IPS DF 6.9 (cell line): ENCODE results near the gene MTMR12.

ENCODE experiments used
- DNase-seq: peaks from one replicate; pipeline ENCODE4 v3.0.0-alpha.2; 2013; ENCODE audit warnings: low read depth, low spot score
- H3K27ac ChIP-seq: one replicate; pipeline ENCODE4 v1.5.1; 2013; ENCODE audit warnings: low read length, control low read depth
- H3K27me3 ChIP-seq: 2 replicates; pipeline ENCODE4 v1.6.1; 2013; ENCODE audit warnings: mild to moderate bottlenecking, low read length; ENCODE audit not compliant: control insufficient read depth, insufficient read depth
- H3K36me3 ChIP-seq: 2 replicates; pipeline ENCODE4 v1.6.1; 2013; ENCODE audit warnings: low read length; ENCODE audit not compliant: control insufficient read depth, insufficient read depth
- H3K4me1 ChIP-seq: 2 replicates; pipeline ENCODE4 v1.6.1; 2013; ENCODE audit warnings: low read length; ENCODE audit not compliant: control insufficient read depth, insufficient read depth
- H3K4me3 ChIP-seq: 2 replicates; pipeline ENCODE4 v1.5.1; 2013; ENCODE audit warnings: mild to moderate bottlenecking, low read length
- H3K9me3 ChIP-seq: 2 replicates; pipeline ENCODE4 v1.6.1; 2013; ENCODE audit warnings: low read length, inconsistent platforms; ENCODE audit not compliant: control insufficient read depth, insufficient read depth
- WGBS: extraction: QIAGEN DNeasy Blood & Tissue Kit; methylation state at CpG from one replicate; pipeline ENCODE4 v1.1.7; 2013; ENCODE audit warnings: mixed read lengths, missing lambda C conversion rate; ENCODE audit not compliant: insufficient read length, insufficient coverage; 5-methylcytosine and 5-hydroxymethylcytosine counted together

Gene MTMR12

GRCh38 chr5:32239385-32239784 lies 73.4 kb downstream of the MTMR12 start:
- no peak for DNase-seq
- H3K36me3 ChIP-seq: peaks cover 10% of the 10 kb centered on the region; the same call in 1 of the 2 replicates
- H3K4me1 ChIP-seq: no peaks in the 10 kb centered on the region
- H3K27me3 ChIP-seq: no peaks in the 10 kb centered on the region
- no peaks in the 10 kb centered on the region for H3K9me3 ChIP-seq
- H3K4me3 ChIP-seq: no peak overlapping the region
- WGBS: no CpG with 5 or more reads among the region's 5 CpGs
- H3K27ac ChIP-seq: no peak overlapping the region

DNA sequence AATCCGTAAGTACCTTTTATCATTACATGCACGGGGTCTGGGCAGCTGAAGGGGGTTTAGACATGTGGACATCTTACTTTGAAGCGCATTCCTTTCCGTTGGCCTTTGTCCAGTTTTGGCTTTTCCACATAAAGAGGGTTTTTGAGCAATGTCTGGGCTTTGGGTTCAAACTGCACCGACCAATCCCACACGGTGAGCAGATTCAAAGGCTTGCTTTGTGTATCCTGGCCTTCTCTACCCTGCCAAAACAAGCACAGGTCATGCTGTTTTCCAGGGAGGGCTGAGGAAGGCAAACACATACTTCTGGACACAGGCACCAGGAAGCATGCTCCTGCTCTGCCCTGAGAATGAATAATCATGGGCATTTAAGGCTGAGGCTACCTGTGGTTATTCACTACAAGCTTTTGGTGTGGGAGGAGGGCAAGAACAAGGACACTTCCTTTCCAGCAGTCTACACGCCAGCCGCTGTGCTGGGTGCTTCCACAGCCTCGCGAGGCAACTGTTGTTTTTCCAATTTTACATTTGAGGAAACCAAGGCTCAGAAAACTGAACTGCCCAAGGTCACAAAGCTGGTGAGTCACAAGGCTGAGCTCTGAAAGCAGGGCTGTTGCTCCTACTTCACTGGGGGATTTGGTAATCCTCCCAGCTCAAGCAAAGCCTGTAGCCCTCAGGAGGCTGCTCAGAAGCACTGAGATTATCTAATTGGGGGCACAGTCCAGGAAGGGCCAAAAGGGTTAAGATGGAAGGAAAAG lies 78.9 kb downstream of the MTMR12 start:
- Histone ChIP-seq H3K4me1 (no peaks in the 10 kb centered on the region), H3K9me3 (no peaks in the 10 kb centered on the region), H3K4me3 (no peak overlapping the region), H3K36me3 (peaks cover 13% of the 10 kb centered on the region), H3K27me3 (no peaks in the 10 kb centered on the region), H3K27ac (no peak overlapping the region)
- no CpG with 5 or more reads among the region's 10 CpGs for WGBS
- no peak for DNase-seq

DNA sequence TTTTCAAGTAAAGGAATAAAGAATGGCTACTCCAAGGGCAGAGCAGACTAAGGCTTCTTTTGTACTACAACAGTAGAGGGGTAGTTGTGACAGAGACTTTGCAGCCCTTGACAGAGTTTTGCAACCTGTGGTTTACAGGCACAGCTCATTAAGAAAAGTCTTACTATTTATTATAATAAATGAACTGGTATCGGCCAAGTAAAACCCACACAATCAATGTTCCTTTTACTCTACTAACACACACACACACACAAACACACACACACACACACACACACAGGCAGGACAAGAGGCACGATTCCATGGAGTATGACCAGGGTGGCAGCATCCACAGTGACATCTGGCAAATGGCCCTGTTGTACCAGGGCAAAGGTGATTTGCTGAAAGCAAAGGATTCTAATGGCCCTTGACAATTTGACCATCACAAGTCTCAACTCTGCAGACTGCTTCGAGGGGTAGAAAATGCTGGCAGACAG lies 79.5 kb downstream of the MTMR12 start:
- no CpG with 5 or more reads among the region's 3 CpGs for WGBS
- Histone ChIP-seq H3K36me3 (peaks cover 13% of the 10 kb centered on the region), H3K27ac (no peak overlapping the region), H3K4me1 (no peaks in the 10 kb centered on the region), H3K9me3 (no peaks in the 10 kb centered on the region), H3K27me3 (no peaks in the 10 kb centered on the region), H3K4me3 (no peak overlapping the region)
- DNase-seq: no peak

GRCh38 chr5:32232441-32233219 lies 80.1 kb downstream of the MTMR12 start:
- Histone ChIP-seq H3K36me3 (peaks cover 13% of the 10 kb centered on the region), H3K27me3 (no peaks in the 10 kb centered on the region), H3K9me3 (no peaks in the 10 kb centered on the region), H3K4me3 (no peak overlapping the region), H3K27ac (no peak overlapping the region), H3K4me1 (no peaks in the 10 kb centered on the region)
- no CpG with 5 or more reads among the region's 11 CpGs for WGBS
- no peak for DNase-seq

- Histone ChIP-seq H3K4me3 (no peak overlapping the region), H3K27me3 (no peaks in the 10 kb centered on the region), H3K9me3 (no peaks in the 10 kb centered on the region), H3K4me1 (no peaks in the 10 kb centered on the region), H3K27ac (no peak overlapping the region), H3K36me3 (peaks cover 10% of the 10 kb centered on the region)
- no peak for DNase-seq
- WGBS: no CpG with 5 or more reads among the region's 8 CpGs
Measured at GRCh38 chr5:32231929-32232328, 80.8 kb downstream of the MTMR12 start.

GRCh38 chr5:32231241-32231640 lies 81.5 kb downstream of the MTMR12 start:
- Histone ChIP-seq H3K9me3 (no peaks in the 10 kb centered on the region), H3K4me3 (no peak overlapping the region), H3K4me1 (no peaks in the 10 kb centered on the region), H3K36me3 (peaks cover 9% of the 10 kb centered on the region), H3K27ac (no peak overlapping the region), H3K27me3 (no peaks in the 10 kb centered on the region)
- no peak for DNase-seq
- no CpG with 5 or more reads among the region's 6 CpGs for WGBS

GRCh38 chr5:32230356-32231099 lies 82.2 kb downstream of the MTMR12 start:
- H3K4me1 ChIP-seq: no peaks in the 10 kb centered on the region
- no CpG with 5 or more reads among the region's 3 CpGs for WGBS
- H3K27me3 ChIP-seq: no peaks in the 10 kb centered on the region
- H3K27ac ChIP-seq: no peak overlapping the region
- DNase-seq: no peak
- peaks cover 9% of the 10 kb centered on the region for H3K36me3 ChIP-seq
- H3K4me3 ChIP-seq: no peak overlapping the region
- H3K9me3 ChIP-seq: no peaks in the 10 kb centered on the region

DNA sequence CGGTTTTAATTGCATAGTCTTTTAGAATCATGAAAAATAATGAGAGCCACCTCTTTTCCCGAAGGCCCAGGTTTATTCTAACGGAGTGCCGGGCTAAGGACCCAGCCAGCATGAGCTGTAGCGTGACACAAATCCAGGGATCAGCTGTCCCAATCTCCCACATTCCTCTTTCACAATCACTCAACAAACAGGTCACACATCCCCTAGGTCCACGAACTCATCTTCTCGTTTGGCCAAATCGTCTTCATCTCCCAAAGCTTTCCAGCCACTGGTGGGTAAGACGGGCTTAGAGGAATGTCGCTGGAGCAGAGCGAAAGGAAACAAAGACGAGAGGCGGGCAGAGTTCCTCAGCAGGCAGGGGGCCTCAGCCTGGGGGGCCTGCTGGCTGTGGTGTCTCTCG lies 83.2 kb downstream of the MTMR12 start:
- no peak for DNase-seq
- no peak overlapping the region for H3K4me3 ChIP-seq
- H3K27me3 ChIP-seq: no peaks in the 10 kb centered on the region
- no peaks in the 10 kb centered on the region for H3K4me1 ChIP-seq
- H3K27ac ChIP-seq: no peak overlapping the region
- H3K9me3 ChIP-seq: no peaks in the 10 kb centered on the region
- peaks cover 9% of the 10 kb centered on the region for H3K36me3 ChIP-seq
- WGBS: no CpG with 5 or more reads among the region's 14 CpGs

DNA sequence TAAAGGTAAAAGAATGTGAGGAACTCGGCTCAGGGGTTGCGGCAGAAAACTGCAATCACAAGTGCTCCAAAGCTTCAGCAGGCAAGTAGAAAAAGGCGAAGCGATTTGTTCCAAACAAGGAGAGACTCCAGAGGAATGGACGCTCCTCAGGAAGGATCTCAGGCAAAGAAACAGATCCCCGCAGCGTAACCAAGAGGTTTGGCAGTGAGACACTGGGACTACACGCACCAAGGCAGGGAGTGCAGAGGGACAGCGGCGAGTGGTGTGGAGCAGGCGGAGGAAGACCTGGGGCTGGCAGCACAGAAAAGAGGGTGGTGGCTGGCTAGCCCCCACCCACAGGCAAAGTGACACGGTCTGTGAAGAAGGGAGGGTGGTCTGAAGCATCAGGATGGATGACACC lies 83.9 kb downstream of the MTMR12 start:
- Histone ChIP-seq H3K36me3 (peaks cover 9% of the 10 kb centered on the region), H3K27me3 (no peaks in the 10 kb centered on the region), H3K27ac (no peak overlapping the region), H3K4me3 (no peak overlapping the region), H3K9me3 (no peaks in the 10 kb centered on the region), H3K4me1 (no peaks in the 10 kb centered on the region)
- WGBS: no CpG with 5 or more reads among the region's 12 CpGs
- DNase-seq: no peak

GRCh38 chr5:32225445-32225844 lies 87.3 kb downstream of the MTMR12 start:
- Histone ChIP-seq H3K9me3 (no peaks in the 10 kb centered on the region), H3K27me3 (no peaks in the 10 kb centered on the region), H3K4me1 (no peaks in the 10 kb centered on the region), H3K36me3 (peaks cover 6% of the 10 kb centered on the region), H3K27ac (no peak overlapping the region), H3K4me3 (no peak overlapping the region)
- no CpG with 5 or more reads among the region's 5 CpGs for WGBS
- no peak for DNase-seq
